OCI-LY7 (cell line): ENCODE measurements around the gene BROX. TPM values are rescaled to one million over a fixed set of nuclear protein-coding genes. Genes with fewer than 3 reads are reported as not detected.

Source experiments
- BruUV-seq: library from RNA; stranded (reverse); fragments of 400-500 nt; replicated peaks from 2 replicates; lab custom pipeline; 2021; lab: Mats Ljungman, UMichigan
- CTCF ChIA-PET: fragments of 300-600 bp; sonication (Branson Sonifier 250); formaldehyde crosslinking; loops from one replicate; lab custom pipeline; 2022; ENCODE audit warnings: antibody characterized with exemption; ENCODE audit not compliant: unreplicated experiment; lab: Charles Lee
- POLR2A ChIA-PET: fragments of 300-600 bp; sonication (Branson Sonifier 250); formaldehyde crosslinking; loops from one replicate; lab custom pipeline; 2022; ENCODE audit warnings: antibody characterized with exemption; lab: Charles Lee
- DNase-seq: peaks from one replicate; pipeline ENCODE4 v3.0.0-alpha.2; 2015; ENCODE audit warnings: low spot score
- H2AFZ ChIP-seq: fragments of 200-600 bp; sonication (generic), shearing (Covaris generic); 2 replicates; pipeline ENCODE4 v1.6.1; 2014; ENCODE audit warnings: mild to moderate bottlenecking, antibody characterized with exemption, low read length, moderate library complexity
- H3K27ac ChIP-seq: fragments of 200-600 bp; sonication (generic); 2 replicates; pipeline ENCODE4 v1.5.1; 2014; ENCODE audit warnings: mixed run types, low read depth, mild to moderate bottlenecking, moderate library complexity, low read length, inconsistent platforms; ENCODE audit not compliant: poor library complexity, severe bottlenecking
- H3K36me3 ChIP-seq: fragments of 200-600 bp; sonication (generic); 2 replicates; pipeline ENCODE4 v1.6.1; 2014; ENCODE audit warnings: mild to moderate bottlenecking, antibody characterized with exemption, low read length, moderate library complexity, mixed read lengths; ENCODE audit not compliant: insufficient read depth
- H3K4me1 ChIP-seq: fragments of 200-600 bp; sonication (generic); 2 replicates; pipeline ENCODE4 v1.5.1; 2014; ENCODE audit warnings: mild to moderate bottlenecking, low read length; ENCODE audit not compliant: insufficient read depth, poor library complexity, severe bottlenecking
- H3K4me2 ChIP-seq: fragments of 200-600 bp; sonication (generic); 2 replicates; pipeline ENCODE4 v1.6.1; 2014; ENCODE audit warnings: mild to moderate bottlenecking, low read length
- H3K4me3 ChIP-seq: fragments of 200-600 bp; sonication (generic); 2 replicates; pipeline ENCODE4 v1.5.1; 2014; ENCODE audit warnings: mild to moderate bottlenecking, low read depth, low read length; ENCODE audit not compliant: poor library complexity, severe bottlenecking
- H3K79me2 ChIP-seq: fragments of 200-600 bp; sonication (generic); 2 replicates; pipeline ENCODE4 v1.6.1; 2016; ENCODE audit warnings: low read depth, mild to moderate bottlenecking, low read length, moderate library complexity, mixed read lengths; ENCODE audit not compliant: insufficient read depth
- H3K9me2 ChIP-seq: fragments of 200-600 bp; sonication (generic); 2 replicates; pipeline ENCODE4 v1.6.1; 2016; ENCODE audit warnings: mild to moderate bottlenecking, low read length, mixed read lengths; ENCODE audit not compliant: insufficient read depth
- H3K9me3 ChIP-seq: fragments of 200-600 bp; sonication (generic); 2 replicates; pipeline ENCODE4 v1.6.1; 2014; ENCODE audit warnings: mild to moderate bottlenecking, mixed run types, low read length, mixed read lengths
- H4K20me1 ChIP-seq: fragments of 200-600 bp; sonication (generic); 2 replicates; pipeline ENCODE4 v1.6.1; 2014; ENCODE audit warnings: mild to moderate bottlenecking, antibody characterized with exemption, low read length, moderate library complexity, mixed read lengths; ENCODE audit not compliant: insufficient read depth
- EZH2phosphoT487 ChIP-seq: fragments of 200-600 bp; sonication (generic); IDR thresholded peaks from 2 replicates; pipeline ENCODE4 v1.6.1; 2018; ENCODE audit warnings: low read depth, borderline replicate concordance, mild to moderate bottlenecking, mixed run types, antibody characterized with exemption, low read length, moderate library complexity, mixed read lengths
- intact Hi-C: fragments of 100-400 bp; cut with micrococcal nuclease; formaldehyde crosslinking; loops from one replicate; pipeline ENCODE4 v1.10.0; 2022; ENCODE audit not compliant: unreplicated experiment
- total RNA-seq, 2 experiments: library from RNA; depleted of rRNA in 1 of 2; stranded (reverse); fragments of >200 nt in 1 of 2; shearing (Covaris generic) in 1 of 2; gene quantifications; 2 replicates each; pipeline ENCODE4 v1.2.3, GENCODE V29; 2014 to 2022
- TF ChIP-seq, protein P1 (sequence below): fragments of 200-600 bp; sonication (generic); conservative IDR thresholded peaks from 2 replicates; pipeline ENCODE4 v1.5.1; 2014; ENCODE audit warnings: mild to moderate bottlenecking, antibody characterized with exemption, low read length, moderate library complexity, mixed read lengths

Gene BROX
- total RNA-seq, 2 experiments from 2014 or later = 22.3 to 34.0 TPM

DNA sequence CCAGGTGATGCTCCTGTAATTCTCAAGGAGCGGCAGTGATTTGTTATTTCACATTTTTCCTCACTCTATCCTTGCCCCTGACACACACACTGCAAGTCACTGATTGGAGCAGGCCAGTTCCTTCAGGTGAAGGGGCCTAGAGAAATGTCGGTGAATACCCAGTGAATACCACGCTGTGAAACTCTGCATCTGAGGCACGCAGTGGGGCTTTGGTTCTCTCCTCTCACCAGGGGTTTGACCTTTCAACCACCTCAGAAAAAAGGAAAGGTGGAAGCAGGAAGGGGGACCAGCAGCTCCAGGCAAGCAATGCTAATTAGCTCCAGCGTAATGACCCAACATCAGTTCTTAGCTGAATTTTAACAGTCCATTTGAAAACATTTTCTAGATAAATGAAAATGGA, 24.1 kb downstream of the BROX start:
- Histone ChIP-seq H3K27ac (no peak overlapping the region), H3K4me1 (peaks cover 29% of the 10 kb centered on the region), H3K9me2 (no peaks in the 10 kb centered on the region), H3K9me3 (no peaks in the 10 kb centered on the region), H4K20me1 (peaks cover 9% of the 10 kb centered on the region), H3K36me3 (peaks cover 31% of the 10 kb centered on the region), H3K4me3 (no peak overlapping the region), H2AFZ (no peak overlapping the region), H3K79me2 (no peaks in the 10 kb centered on the region), H3K4me2 (no peak overlapping the region)
- POLR2A ChIA-PET = no interaction called here
- TF ChIP-seq, protein P1, sequence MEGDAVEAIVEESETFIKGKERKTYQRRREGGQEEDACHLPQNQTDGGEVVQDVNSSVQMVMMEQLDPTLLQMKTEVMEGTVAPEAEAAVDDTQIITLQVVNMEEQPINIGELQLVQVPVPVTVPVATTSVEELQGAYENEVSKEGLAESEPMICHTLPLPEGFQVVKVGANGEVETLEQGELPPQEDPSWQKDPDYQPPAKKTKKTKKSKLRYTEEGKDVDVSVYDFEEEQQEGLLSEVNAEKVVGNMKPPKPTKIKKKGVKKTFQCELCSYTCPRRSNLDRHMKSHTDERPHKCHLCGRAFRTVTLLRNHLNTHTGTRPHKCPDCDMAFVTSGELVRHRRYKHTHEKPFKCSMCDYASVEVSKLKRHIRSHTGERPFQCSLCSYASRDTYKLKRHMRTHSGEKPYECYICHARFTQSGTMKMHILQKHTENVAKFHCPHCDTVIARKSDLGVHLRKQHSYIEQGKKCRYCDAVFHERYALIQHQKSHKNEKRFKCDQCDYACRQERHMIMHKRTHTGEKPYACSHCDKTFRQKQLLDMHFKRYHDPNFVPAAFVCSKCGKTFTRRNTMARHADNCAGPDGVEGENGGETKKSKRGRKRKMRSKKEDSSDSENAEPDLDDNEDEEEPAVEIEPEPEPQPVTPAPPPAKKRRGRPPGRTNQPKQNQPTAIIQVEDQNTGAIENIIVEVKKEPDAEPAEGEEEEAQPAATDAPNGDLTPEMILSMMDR = no peak
- TF ChIP-seq EZH2phosphoT487 = no peak
- intact Hi-C loops = loop anchor here (5.0 kb wide), 1 partner anchor 81 kb away; the partner anchor contains the start of gene DISP1
- CTCF ChIA-PET = no interaction called here
- DNase-seq = no peak
- BruUV-seq = no TSS peak

DNA sequence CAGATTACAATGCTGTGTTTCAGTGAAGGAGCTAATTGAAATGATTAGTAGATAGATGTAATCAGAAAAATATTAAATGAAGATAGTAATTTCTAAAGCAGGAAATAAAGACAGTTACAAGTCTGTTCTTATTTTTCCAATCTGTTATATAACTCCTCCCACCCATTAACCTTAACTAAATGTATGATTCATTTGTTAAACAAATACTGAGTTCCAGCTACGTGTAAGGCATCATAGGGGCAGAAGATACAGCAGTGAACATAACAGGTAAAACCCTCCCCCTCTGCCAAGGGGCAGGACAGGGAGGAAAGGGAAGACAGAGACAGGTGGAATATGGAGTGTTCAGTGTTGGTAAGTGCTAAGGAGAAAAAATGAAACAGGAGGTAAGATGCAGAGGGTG, 24.6 kb downstream of the BROX start, which contains the start of gene FAM177B:
Gene FAM177B, plus strand, starts transcription at position 231 of the 400 bp plus-strand sequence. CDS start 9,344 bp downstream, outside the sequence.
- Histone ChIP-seq H3K4me1 (peaks cover 24% of the 10 kb centered on the region), H3K27ac (no peak within 1 kb of the TSS), H3K9me2 (no peaks in the 10 kb centered on the region), H4K20me1 (peaks cover 5% of the 10 kb centered on the region; the same call in 1 of the 2 replicates), H2AFZ (no peak within 1 kb of the TSS), H3K9me3 (no peaks in the 10 kb centered on the region), H3K79me2 (no peaks in the 10 kb centered on the region), H3K4me3 (no peak within 1 kb of the TSS), H3K4me2 (no peak within 1 kb of the TSS), H3K36me3 (peaks cover 27% of the 10 kb centered on the region)
- ChIA-PET POLR2A (interaction anchor here (0.9 kb wide), 1 partner anchor 16 kb away, joined by 11 read pairs; no protein-coding TSS in a partner anchor), CTCF (no interaction called here)
- intact Hi-C loops = loop anchor here (5.0 kb wide), 1 partner anchor 80 kb away; the partner anchor contains the start of gene DISP1
- BruUV-seq = no TSS peak
- no peak for TF ChIP-seq EZH2phosphoT487
- TF ChIP-seq, protein P1 = no peak
- no peak for DNase-seq

DNA sequence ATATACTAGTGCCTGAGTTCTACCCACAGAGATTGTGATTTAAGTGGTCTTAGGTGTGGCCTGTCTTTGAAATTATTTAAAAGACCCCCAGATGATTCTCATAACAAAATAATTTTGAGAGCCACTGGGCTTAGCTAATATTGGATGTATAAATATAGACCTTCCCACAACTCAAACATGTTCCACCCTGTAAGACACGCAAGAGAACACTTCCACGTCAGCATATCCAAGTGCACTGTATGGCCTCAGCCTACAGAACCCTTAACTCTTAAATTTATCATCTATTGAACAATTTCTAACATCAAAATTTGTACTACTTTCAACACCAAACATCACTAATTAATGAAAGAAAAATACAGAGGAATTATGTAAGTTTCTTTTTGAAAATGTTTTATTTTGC, 27.1 kb downstream of the BROX start:
- Histone ChIP-seq H3K4me1 (peaks cover 3% of the 10 kb centered on the region), H4K20me1 (no peaks in the 10 kb centered on the region), H3K27ac (no peak overlapping the region), H3K9me2 (no peaks in the 10 kb centered on the region), H3K36me3 (peaks cover 13% of the 10 kb centered on the region), H3K4me2 (no peak overlapping the region), H3K4me3 (no peak overlapping the region), H3K9me3 (no peaks in the 10 kb centered on the region), H3K79me2 (no peaks in the 10 kb centered on the region), H2AFZ (no peak overlapping the region)
- no peak for TF ChIP-seq EZH2phosphoT487
- TF ChIP-seq, protein P1 = no peak
- BruUV-seq = no TSS peak
- intact Hi-C loops = loop anchor here (2.0 to 5.0 kb wide), 2 partner anchors 33 to 78 kb away; partner anchors contain the start of gene DISP1
- CTCF ChIA-PET = interaction anchor here (0.7 kb wide), 1 partner anchor 10 kb away, joined by 3 read pairs; no protein-coding TSS in a partner anchor
- POLR2A ChIA-PET = interaction anchor here (0.7 kb wide), 1 partner anchor 998 kb away, joined by 3 read pairs; no protein-coding TSS in a partner anchor
- no peak for DNase-seq
